ENCODE results near the gene SLC16A14.

Gene SLC16A14

GRCh38 chr2:230071421-230071820 lies 2.7 kb upstream of the SLC16A14 start:
- Histone ChIP-seq H3K4me3 (ENCODE audit: insufficient read depth, low read depth, low read length) (no peak overlapping the region), H3K4me1 (ENCODE audit: control insufficient read depth, insufficient read depth, low read length) (peaks cover 4% of the 10 kb centered on the region), H3K9me3 (ENCODE audit: control insufficient read depth, low read length) (no peaks in the 10 kb centered on the region), H3K27me3 (ENCODE audit: control insufficient read depth, insufficient read depth, low read length, poor library complexity, severe bottlenecking) (peaks cover 31% of the 10 kb centered on the region), H3K27ac (ENCODE audit: insufficient read depth, low read depth, low read length, poor library complexity, severe bottlenecking) (no peak overlapping the region), H3K36me3 (ENCODE audit: control insufficient read depth, insufficient read depth, low read length) (no peaks in the 10 kb centered on the region)
- WGBS, 2 experiments: 85 to 92% methylated on average over 7 of the region's 7 CpGs

- H3K27ac ChIP-seq (ENCODE audit: insufficient read depth, low read depth, low read length, poor library complexity, severe bottlenecking): no peak overlapping the region
- H3K9me3 ChIP-seq (ENCODE audit: control insufficient read depth, low read length): no peaks in the 10 kb centered on the region
- no peak overlapping the region for H3K4me3 ChIP-seq (ENCODE audit: insufficient read depth, low read depth, low read length)
- H3K4me1 ChIP-seq (ENCODE audit: control insufficient read depth, insufficient read depth, low read length): peaks cover 4% of the 10 kb centered on the region
- no peaks in the 10 kb centered on the region for H3K36me3 ChIP-seq (ENCODE audit: control insufficient read depth, insufficient read depth, low read length)
- WGBS, 2 experiments: 92 to 94% methylated on average over 6 of the region's 6 CpGs
- peaks cover 31% of the 10 kb centered on the region for H3K27me3 ChIP-seq (ENCODE audit: control insufficient read depth, insufficient read depth, low read length, poor library complexity, severe bottlenecking)
These were observed 678 bp upstream of the SLC16A14 start for GRCh38 chr2:230069402-230069801.

GRCh38 chr2:230068016-230068650 lies 591 bp downstream of the SLC16A14 start:
- 1% methylated on average over 60 of the region's 60 CpGs for WGBS, 2 experiments

GRCh38 chr2:230060672-230061293 lies 7.9 kb downstream of the SLC16A14 start:
- Histone ChIP-seq H3K27me3 (ENCODE audit: control insufficient read depth, insufficient read depth, low read length, poor library complexity, severe bottlenecking) (no peaks in the 10 kb centered on the region), H3K4me1 (ENCODE audit: control insufficient read depth, insufficient read depth, low read length) (no peaks in the 10 kb centered on the region), H3K36me3 (ENCODE audit: control insufficient read depth, insufficient read depth, low read length) (no peaks in the 10 kb centered on the region), H3K27ac (ENCODE audit: insufficient read depth, low read depth, low read length, poor library complexity, severe bottlenecking) (no peak overlapping the region), H3K9me3 (ENCODE audit: control insufficient read depth, low read length) (no peaks in the 10 kb centered on the region), H3K4me3 (ENCODE audit: insufficient read depth, low read depth, low read length) (no peak overlapping the region)
- WGBS, 2 experiments: 91 to 95% methylated on average over 3 of the region's 3 CpGs

More at GRCh38 chr2:230068016-230068650, 591 bp downstream of the SLC16A14 start:
- Histone ChIP-seq H3K36me3 (ENCODE audit: control insufficient read depth, insufficient read depth, low read length) (no peaks in the 10 kb centered on the region), H3K27me3 (ENCODE audit: control insufficient read depth, insufficient read depth, low read length, poor library complexity, severe bottlenecking) (peaks cover 31% of the 10 kb centered on the region), H3K27ac (ENCODE audit: insufficient read depth, low read depth, low read length, poor library complexity, severe bottlenecking) (no peak overlapping the region), H3K4me1 (ENCODE audit: control insufficient read depth, insufficient read depth, low read length) (peaks cover 4% of the 10 kb centered on the region), H3K9me3 (ENCODE audit: control insufficient read depth, low read length) (no peaks in the 10 kb centered on the region), H3K4me3 (ENCODE audit: insufficient read depth, low read depth, low read length) (peak overlapping the region; percentile 46)

- 97 to 98% methylated on average over 2 of the region's 2 CpGs for WGBS, 2 experiments
- no peaks in the 10 kb centered on the region for H3K4me1 ChIP-seq (ENCODE audit: control insufficient read depth, insufficient read depth, low read length)
- H3K4me3 ChIP-seq (ENCODE audit: insufficient read depth, low read depth, low read length): no peak overlapping the region
- H3K27me3 ChIP-seq (ENCODE audit: control insufficient read depth, insufficient read depth, low read length, poor library complexity, severe bottlenecking): no peaks in the 10 kb centered on the region
- no peaks in the 10 kb centered on the region for H3K36me3 ChIP-seq (ENCODE audit: control insufficient read depth, insufficient read depth, low read length)
- H3K27ac ChIP-seq (ENCODE audit: insufficient read depth, low read depth, low read length, poor library complexity, severe bottlenecking): no peak overlapping the region
- H3K9me3 ChIP-seq (ENCODE audit: control insufficient read depth, low read length): no peaks in the 10 kb centered on the region
These were observed 14.8 kb downstream of the SLC16A14 start for GRCh38 chr2:230053753-230054478.

GRCh38 chr2:230052299-230052698 lies 16.4 kb downstream of the SLC16A14 start:
- no peaks in the 10 kb centered on the region for H3K36me3 ChIP-seq (ENCODE audit: control insufficient read depth, insufficient read depth, low read length)
- H3K9me3 ChIP-seq (ENCODE audit: control insufficient read depth, low read length): no peaks in the 10 kb centered on the region
- 95 to 100% methylated on average over 1 to 2 of the region's 2 CpGs for WGBS, 2 experiments
- H3K27me3 ChIP-seq (ENCODE audit: control insufficient read depth, insufficient read depth, low read length, poor library complexity, severe bottlenecking): no peaks in the 10 kb centered on the region
- H3K4me1 ChIP-seq (ENCODE audit: control insufficient read depth, insufficient read depth, low read length): no peaks in the 10 kb centered on the region
- no peak overlapping the region for H3K4me3 ChIP-seq (ENCODE audit: insufficient read depth, low read depth, low read length)
- no peak overlapping the region for H3K27ac ChIP-seq (ENCODE audit: insufficient read depth, low read depth, low read length, poor library complexity, severe bottlenecking)

GRCh38 chr2:230050136-230050535 lies 18.6 kb downstream of the SLC16A14 start:
- Histone ChIP-seq H3K36me3 (ENCODE audit: control insufficient read depth, insufficient read depth, low read length) (no peaks in the 10 kb centered on the region), H3K4me1 (ENCODE audit: control insufficient read depth, insufficient read depth, low read length) (no peaks in the 10 kb centered on the region), H3K27me3 (ENCODE audit: control insufficient read depth, insufficient read depth, low read length, poor library complexity, severe bottlenecking) (no peaks in the 10 kb centered on the region), H3K9me3 (ENCODE audit: control insufficient read depth, low read length) (no peaks in the 10 kb centered on the region), H3K27ac (ENCODE audit: insufficient read depth, low read depth, low read length, poor library complexity, severe bottlenecking) (no peak overlapping the region), H3K4me3 (ENCODE audit: insufficient read depth, low read depth, low read length) (no peak overlapping the region)
- 89 to 91% methylated on average over 3 of the region's 3 CpGs for WGBS, 2 experiments

GRCh38 chr2:230048010-230048671 lies 20.6 kb downstream of the SLC16A14 start:
- no peaks in the 10 kb centered on the region for H3K9me3 ChIP-seq (ENCODE audit: control insufficient read depth, low read length)
- H3K27me3 ChIP-seq (ENCODE audit: control insufficient read depth, insufficient read depth, low read length, poor library complexity, severe bottlenecking): no peaks in the 10 kb centered on the region
- H3K36me3 ChIP-seq (ENCODE audit: control insufficient read depth, insufficient read depth, low read length): no peaks in the 10 kb centered on the region
- 89 to 92% methylated on average over 2 to 4 of the region's 4 CpGs for WGBS, 2 experiments
- no peak overlapping the region for H3K27ac ChIP-seq (ENCODE audit: insufficient read depth, low read depth, low read length, poor library complexity, severe bottlenecking)
- H3K4me1 ChIP-seq (ENCODE audit: control insufficient read depth, insufficient read depth, low read length): no peaks in the 10 kb centered on the region
- H3K4me3 ChIP-seq (ENCODE audit: insufficient read depth, low read depth, low read length): no peak overlapping the region

- Histone ChIP-seq H3K27ac (ENCODE audit: insufficient read depth, low read depth, low read length, poor library complexity, severe bottlenecking) (no peak overlapping the region), H3K9me3 (ENCODE audit: control insufficient read depth, low read length) (no peaks in the 10 kb centered on the region), H3K4me1 (ENCODE audit: control insufficient read depth, insufficient read depth, low read length) (no peaks in the 10 kb centered on the region), H3K27me3 (ENCODE audit: control insufficient read depth, insufficient read depth, low read length, poor library complexity, severe bottlenecking) (no peaks in the 10 kb centered on the region), H3K36me3 (ENCODE audit: control insufficient read depth, insufficient read depth, low read length) (no peaks in the 10 kb centered on the region), H3K4me3 (ENCODE audit: insufficient read depth, low read depth, low read length) (no peak overlapping the region)
- 95 to 96% methylated on average over 16 of the region's 16 CpGs for WGBS, 2 experiments
These were observed 22.2 kb downstream of the SLC16A14 start for GRCh38 chr2:230046491-230046890.

- Histone ChIP-seq H3K36me3 (ENCODE audit: control insufficient read depth, insufficient read depth, low read length) (no peaks in the 10 kb centered on the region), H3K4me1 (ENCODE audit: control insufficient read depth, insufficient read depth, low read length) (no peaks in the 10 kb centered on the region), H3K4me3 (ENCODE audit: insufficient read depth, low read depth, low read length) (no peak overlapping the region), H3K9me3 (ENCODE audit: control insufficient read depth, low read length) (no peaks in the 10 kb centered on the region), H3K27me3 (ENCODE audit: control insufficient read depth, insufficient read depth, low read length, poor library complexity, severe bottlenecking) (no peaks in the 10 kb centered on the region), H3K27ac (ENCODE audit: insufficient read depth, low read depth, low read length, poor library complexity, severe bottlenecking) (no peak overlapping the region)
- WGBS, 2 experiments: 96 to 98% methylated on average over 2 of the region's 2 CpGs
These were observed 25.3 kb downstream of the SLC16A14 start for GRCh38 chr2:230043461-230043860.
